Measurements from ENCODE around the gene TMEM248. TPM values are rescaled to one million over a fixed set of nuclear protein-coding genes. Genes with fewer than 3 reads are reported as not detected.

The TMEM248 gene
- total and polyA plus RNA-seq, 8 donors: 15.9 to 64.0 (median 49.1) TPM

GRCh38 chr7:66919704-66920103, 1.3 kb upstream of the TMEM248 start:
- H3K4me1 ChIP-seq: peaks cover 6 to 21% (median 13%) of the 10 kb centered on the region in 3 donors
- intact Hi-C loops (cut with DNase I): no loop called here
- no peaks in the 10 kb centered on the region for H3K27me3 ChIP-seq
- no peak for DNase-seq
- no peak for ATAC-seq
- WGBS, 2 donors: 94 to 99% methylated on average over 4 of the region's 4 CpGs
- no peak for TF ChIP-seq CTCF (IDR thresholded peaks at IDR 0.05)
- H3K9me3 ChIP-seq: no peaks in the 10 kb centered on the region
- H3K27ac ChIP-seq: no peak overlapping the region
- H3K4me3 ChIP-seq: no peak overlapping the region
- no peak for FAIRE-seq
- no peaks in the 10 kb centered on the region for H3K36me3 ChIP-seq

GRCh38 chr7:66920256-66920655, 769 bp upstream of the TMEM248 start:
- ATAC-seq (no peak), FAIRE-seq (no peak), DNase-seq (no peak)
- no peak for TF ChIP-seq CTCF (IDR thresholded peaks at IDR 0.05)
- WGBS, 2 donors: 73 to 83% methylated on average over 3 of the region's 3 CpGs
- intact Hi-C loops (cut with DNase I): no loop called here
- Histone ChIP-seq H3K27me3 (no peaks in the 10 kb centered on the region), H3K27ac (peak overlapping the region in 1 of 4 donors; percentile 69), H3K9me3 (no peaks in the 10 kb centered on the region), H3K4me1 (peaks cover 6 to 24% (median 13%) of the 10 kb centered on the region in 3 donors), H3K36me3 (no peaks in the 10 kb centered on the region), H3K4me3 (peak overlapping the region; percentile 86 to 97 (median 96))

GRCh38 chr7:66921396-66921917, 432 bp downstream of the TMEM248 start:
- no peaks in the 10 kb centered on the region for H3K36me3 ChIP-seq
- 0 to 1% methylated on average over 47 of the region's 47 CpGs for WGBS, 2 donors
- peak overlapping the region; percentile 59 to 73 (median 70) for H3K27ac ChIP-seq
- intact Hi-C loops (cut with DNase I): no loop called here
- no peak for TF ChIP-seq CTCF (IDR thresholded peaks at IDR 0.05)
- peak overlapping the region; percentile 86 to 97 (median 96) for H3K4me3 ChIP-seq
- FAIRE-seq (no peak), DNase-seq (peak; percentile 27 to 78 (median 67)), ATAC-seq (peak; percentile 11 to 57 (median 25))
- H3K4me1 ChIP-seq: peaks cover 6 to 26% (median 13%) of the 10 kb centered on the region in 3 donors
- H3K9me3 ChIP-seq: no peaks in the 10 kb centered on the region
- H3K27me3 ChIP-seq: no peaks in the 10 kb centered on the region

- Histone ChIP-seq H3K9me3 (no peaks in the 10 kb centered on the region), H3K27ac (peak overlapping the region in 3 of 4 donors; percentile 69 to 73 (median 70)), H3K27me3 (no peaks in the 10 kb centered on the region), H3K4me3 (peak overlapping the region; percentile 86 to 97 (median 96)), H3K36me3 (no peaks in the 10 kb centered on the region), H3K4me1 (peaks cover 6 to 31% (median 13%) of the 10 kb centered on the region in 3 donors)
- ATAC-seq (peak in 2 of 4 donors; percentile 5 to 8), DNase-seq (no peak), FAIRE-seq (no peak)
- no peak for TF ChIP-seq CTCF (IDR thresholded peaks at IDR 0.05)
- intact Hi-C loops (cut with DNase I): no loop called here
- WGBS, 2 donors: 3 to 5% methylated on average over 15 of the region's 15 CpGs
Observed at GRCh38 chr7:66921918-66922486, 977 bp downstream of the TMEM248 start.

GRCh38 chr7:66925255-66925654, 4.2 kb downstream of the TMEM248 start:
- H3K4me1 ChIP-seq: peaks cover 6 to 34% (median 13%) of the 10 kb centered on the region in 3 donors
- FAIRE-seq (no peak), DNase-seq (no peak), ATAC-seq (no peak)
- H3K36me3 ChIP-seq: no peaks in the 10 kb centered on the region
- intact Hi-C loops (cut with DNase I): no loop called here
- WGBS, 2 donors: 82 to 90% methylated on average over 3 of the region's 3 CpGs
- H3K4me3 ChIP-seq: no peak overlapping the region
- no peak overlapping the region for H3K27ac ChIP-seq
- H3K27me3 ChIP-seq: no peaks in the 10 kb centered on the region
- no peaks in the 10 kb centered on the region for H3K9me3 ChIP-seq
- no peak for TF ChIP-seq CTCF (IDR thresholded peaks at IDR 0.05)

All from pancreas (tissue), 10 donors.